Epithelial cell of proximal tubule (primary cell): ENCODE results near the gene SYT12. TPM values are rescaled to one million over a fixed set of nuclear protein-coding genes. Genes with fewer than 3 reads are reported as not detected.
"Not testable (repeated sequence)": the region's sequence is repeated elsewhere in the genome, so short reads cannot be mapped to it uniquely, and the experiment has no call there.

ENCODE experiments used
- DNase-seq: peaks from one replicate; pipeline ENCODE4 v3.0.0-alpha.2; 2011; ENCODE audit warnings: low read depth
- H3K4me3 ChIP-seq: 2 replicates; pipeline ENCODE4 v1.5.1; 2011; ENCODE audit warnings: low read depth, mild to moderate bottlenecking, low read length
- total RNA-seq: library from RNA; depleted of rRNA; stranded (reverse); fragments of >200 nt; gene quantifications from 2 replicates; pipeline ENCODE4 v1.2.3, GENCODE V29; 2015
- TF ChIP-seq, protein P1 (sequence below): conservative IDR thresholded peaks from 2 replicates; pipeline ENCODE4 v1.5.1; 2012; ENCODE audit warnings: low read depth, mild to moderate bottlenecking, low read length

The SYT12 gene
- total RNA-seq, 1 donor from 2014 or later, result 0.58 TPM

DNA sequence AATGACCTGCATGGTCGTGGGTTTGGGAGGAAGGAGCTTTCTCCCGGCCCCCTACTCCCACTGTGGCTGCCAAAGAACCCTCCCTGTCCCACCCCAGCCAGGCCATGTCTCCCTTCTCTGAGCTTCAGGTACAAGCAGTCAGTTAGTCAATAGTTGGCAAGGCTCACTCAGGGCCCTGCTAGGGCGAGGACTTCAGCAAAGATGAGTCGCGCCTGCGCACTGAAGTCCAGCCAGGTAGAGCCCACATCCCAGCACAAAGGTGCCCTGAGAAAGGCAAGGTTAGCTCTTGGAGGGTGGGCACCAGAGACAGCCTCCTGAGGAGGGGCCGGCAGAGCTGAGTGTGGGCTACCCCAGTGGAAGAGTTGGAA lies 36.8 kb upstream of the SYT12 start:
- no peak for DNase-seq
- TF ChIP-seq, protein P1, sequence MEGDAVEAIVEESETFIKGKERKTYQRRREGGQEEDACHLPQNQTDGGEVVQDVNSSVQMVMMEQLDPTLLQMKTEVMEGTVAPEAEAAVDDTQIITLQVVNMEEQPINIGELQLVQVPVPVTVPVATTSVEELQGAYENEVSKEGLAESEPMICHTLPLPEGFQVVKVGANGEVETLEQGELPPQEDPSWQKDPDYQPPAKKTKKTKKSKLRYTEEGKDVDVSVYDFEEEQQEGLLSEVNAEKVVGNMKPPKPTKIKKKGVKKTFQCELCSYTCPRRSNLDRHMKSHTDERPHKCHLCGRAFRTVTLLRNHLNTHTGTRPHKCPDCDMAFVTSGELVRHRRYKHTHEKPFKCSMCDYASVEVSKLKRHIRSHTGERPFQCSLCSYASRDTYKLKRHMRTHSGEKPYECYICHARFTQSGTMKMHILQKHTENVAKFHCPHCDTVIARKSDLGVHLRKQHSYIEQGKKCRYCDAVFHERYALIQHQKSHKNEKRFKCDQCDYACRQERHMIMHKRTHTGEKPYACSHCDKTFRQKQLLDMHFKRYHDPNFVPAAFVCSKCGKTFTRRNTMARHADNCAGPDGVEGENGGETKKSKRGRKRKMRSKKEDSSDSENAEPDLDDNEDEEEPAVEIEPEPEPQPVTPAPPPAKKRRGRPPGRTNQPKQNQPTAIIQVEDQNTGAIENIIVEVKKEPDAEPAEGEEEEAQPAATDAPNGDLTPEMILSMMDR, result no peak
- no peak overlapping the region for H3K4me3 ChIP-seq

DNA sequence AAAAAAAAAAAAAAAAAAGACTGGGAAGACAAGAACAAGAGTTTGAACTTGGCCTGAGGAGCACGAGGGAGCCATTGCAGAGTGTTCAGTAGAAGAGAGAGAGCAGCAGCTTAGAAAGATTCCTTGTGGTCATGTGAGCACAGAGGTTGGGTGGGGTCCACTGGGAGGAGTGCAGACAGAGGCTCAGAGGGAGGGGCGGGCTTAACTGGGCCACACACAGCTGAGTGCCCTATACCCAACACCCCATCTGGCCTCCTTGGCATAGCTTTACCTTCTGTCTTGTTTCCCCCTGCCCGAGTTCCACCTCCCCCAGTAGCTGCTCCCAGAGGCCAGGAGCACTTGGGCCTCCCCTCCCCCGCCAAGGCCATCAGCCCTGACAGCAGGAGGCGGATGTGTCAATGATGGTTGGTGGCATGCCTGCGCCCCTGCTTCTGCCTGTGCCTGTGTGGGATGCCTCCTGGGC lies 35.7 kb upstream of the SYT12 start:
- no peak for DNase-seq
- H3K4me3 ChIP-seq, result no peak overlapping the region
- TF ChIP-seq, protein P1, result no peak

DNA sequence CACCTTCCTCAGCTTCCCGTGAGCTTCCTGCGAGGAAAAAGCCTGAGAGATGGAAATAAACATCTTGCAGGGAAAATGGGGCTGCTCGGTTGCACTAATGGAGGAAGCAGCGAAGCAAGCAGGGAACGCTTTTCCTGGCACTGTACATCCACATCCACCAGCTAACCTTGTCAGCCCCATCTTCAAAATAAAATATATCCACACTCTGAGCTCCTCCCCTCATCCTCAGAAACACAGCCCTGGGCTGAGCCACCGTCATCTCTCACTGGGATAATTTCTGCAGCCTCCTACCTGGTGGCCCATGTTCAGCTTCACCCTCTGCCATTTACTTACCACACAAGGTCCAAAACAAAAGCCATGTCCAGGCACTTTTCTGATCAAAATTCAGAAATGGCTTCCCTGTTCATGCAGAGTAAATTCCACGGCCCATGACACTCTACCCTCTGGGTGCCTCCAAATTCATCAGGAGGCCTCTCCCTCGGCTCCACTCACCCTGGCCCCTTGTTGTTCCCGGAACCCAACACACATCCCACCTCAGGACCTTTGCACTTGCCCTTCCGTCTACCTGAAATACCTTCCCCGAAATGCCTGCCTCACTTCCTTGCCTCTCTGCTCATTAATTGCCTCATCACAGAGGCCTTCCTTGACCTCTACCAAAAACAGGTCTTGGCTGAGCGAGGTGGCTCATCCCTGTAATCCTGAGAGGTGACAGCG lies 34.9 kb upstream of the SYT12 start:
- TF ChIP-seq, protein P1, result no peak
- no peak overlapping the region for H3K4me3 ChIP-seq
- DNase-seq, result no peak

DNA sequence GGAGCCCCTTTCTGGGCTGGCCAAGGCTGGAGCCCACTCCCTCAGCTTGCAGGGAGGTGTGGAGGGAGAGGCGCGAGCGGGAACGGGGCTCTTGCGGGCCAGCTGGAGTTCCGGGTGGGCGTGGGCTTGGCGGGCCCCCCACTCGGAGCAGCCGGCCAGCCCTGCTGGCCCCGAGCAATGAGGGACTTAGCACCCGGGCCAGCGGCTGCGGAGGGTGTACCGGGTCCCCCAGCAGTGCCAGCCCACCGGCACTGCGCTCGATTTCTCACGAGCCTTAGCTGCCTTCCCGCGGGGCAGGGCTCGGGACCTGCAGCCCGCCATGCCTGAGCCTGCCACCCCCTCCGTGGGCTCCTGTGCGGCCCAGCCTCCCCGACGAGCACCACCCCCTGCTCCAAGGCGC lies 34.2 kb upstream of the SYT12 start:
- DNase-seq, H3K4me3 ChIP-seq: not testable (repeated sequence)

DNA sequence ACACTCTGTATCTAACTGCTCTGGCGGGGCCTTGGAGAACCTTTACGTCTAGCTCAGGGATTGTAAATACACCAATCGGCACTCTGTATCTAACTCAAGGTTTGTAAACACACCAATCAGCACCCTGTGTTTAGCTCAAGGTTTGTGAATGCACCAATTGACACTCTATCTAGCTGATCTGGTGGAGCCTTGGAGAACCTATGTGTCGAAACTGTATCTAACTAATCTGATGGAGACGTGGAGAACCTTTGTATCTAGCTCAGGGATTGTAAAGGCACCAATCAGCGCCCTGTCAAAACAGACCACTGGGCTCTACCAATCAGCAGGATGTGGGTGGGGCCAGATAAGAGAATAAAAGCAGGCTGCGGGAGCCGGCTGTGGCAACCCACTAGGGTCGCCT lies 33.6 kb upstream of the SYT12 start:
- not testable (repeated sequence) for DNase-seq, H3K4me3 ChIP-seq

DNA sequence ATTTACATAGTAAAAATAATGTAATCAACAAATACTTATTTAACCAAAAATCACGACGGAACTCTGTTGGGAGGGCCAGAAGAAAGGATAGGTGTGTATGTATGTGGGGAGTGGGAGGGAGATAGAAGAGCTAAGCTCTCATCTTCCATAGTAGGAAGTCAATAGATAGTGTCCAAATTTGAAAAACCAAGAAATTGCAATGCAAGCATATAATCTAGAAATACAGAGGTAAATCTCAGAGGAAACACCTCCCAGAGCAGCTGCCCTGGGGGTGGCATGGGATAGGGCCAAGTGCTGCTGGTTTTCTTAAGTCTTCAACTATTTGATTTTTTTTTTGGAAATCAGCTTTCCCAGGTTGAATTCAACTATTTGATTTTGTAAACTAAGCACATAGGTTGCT lies 30.9 kb upstream of the SYT12 start:
- H3K4me3 ChIP-seq, result no peak overlapping the region
- TF ChIP-seq, protein P1, result no peak
- no peak for DNase-seq

DNA sequence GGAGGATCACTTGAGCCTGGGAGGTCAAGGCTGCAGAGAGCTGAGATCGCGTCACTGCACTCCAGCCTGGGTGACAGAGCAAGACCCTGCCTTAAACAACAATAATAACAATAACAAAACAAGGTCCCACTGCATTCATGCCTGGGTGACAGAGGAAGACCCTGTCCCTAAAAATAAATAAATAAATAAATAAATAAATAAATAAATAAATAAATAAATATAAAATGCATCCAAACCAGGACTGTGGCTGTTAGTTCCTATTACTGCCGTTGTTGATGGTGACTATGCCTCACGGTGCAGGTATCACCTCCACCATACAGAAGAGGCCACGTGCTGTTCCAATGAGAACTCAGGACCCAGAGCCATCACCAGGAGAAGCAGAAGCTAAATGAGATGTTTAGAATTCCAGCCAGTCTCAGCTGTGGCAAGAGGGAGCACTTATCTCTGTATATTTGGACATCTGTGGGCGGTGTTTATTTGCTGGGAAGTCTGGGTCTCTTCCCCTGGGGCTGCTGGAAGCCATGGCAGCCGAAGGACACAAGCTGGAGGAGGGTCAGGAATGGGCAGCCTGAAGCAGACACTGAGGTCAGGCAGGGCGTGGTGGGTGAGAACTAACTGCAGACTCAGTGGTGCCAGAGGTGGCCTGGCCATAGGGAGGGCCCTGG lies 26.2 kb upstream of the SYT12 start:
- TF ChIP-seq, protein P1, result no peak
- DNase-seq, result no peak
- H3K4me3 ChIP-seq, result no peak overlapping the region

DNA sequence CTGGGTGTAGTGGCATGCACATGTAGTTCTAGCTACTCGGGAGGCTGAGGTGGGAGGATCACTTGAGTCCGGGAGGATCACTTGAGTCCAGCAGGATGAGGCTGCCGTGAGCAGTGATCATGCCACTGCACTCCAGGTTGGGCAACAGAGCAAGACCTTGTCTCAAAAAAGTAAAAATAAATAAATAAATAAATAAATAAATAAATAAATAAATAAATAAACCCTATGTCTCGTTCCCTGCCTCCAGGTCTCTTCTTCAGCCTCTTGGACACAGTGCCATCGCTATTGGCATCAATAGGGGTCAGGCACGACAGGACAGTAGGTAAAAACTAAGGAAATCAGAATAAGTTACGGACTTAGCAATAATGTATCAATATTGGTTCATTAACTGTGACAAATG lies 23.4 kb upstream of the SYT12 start:
- no peak for DNase-seq
- TF ChIP-seq, protein P1, result no peak
- no peak overlapping the region for H3K4me3 ChIP-seq
